GM19395 (cell line): ENCODE results near the gene TWIST2.

Source experiments
- ATAC-seq: cut with Tn5 transposase; IDR thresholded peaks from one replicate; pipeline ENCODE4 v1.9.1; 2021; ENCODE audit warnings: mild to moderate bottlenecking, moderate library complexity; ENCODE audit not compliant: unreplicated experiment

Gene TWIST2

GRCh38 chr2:238949710-238950345, 101.9 kb downstream of the TWIST2 start:
- ATAC-seq = no peak

DNA sequence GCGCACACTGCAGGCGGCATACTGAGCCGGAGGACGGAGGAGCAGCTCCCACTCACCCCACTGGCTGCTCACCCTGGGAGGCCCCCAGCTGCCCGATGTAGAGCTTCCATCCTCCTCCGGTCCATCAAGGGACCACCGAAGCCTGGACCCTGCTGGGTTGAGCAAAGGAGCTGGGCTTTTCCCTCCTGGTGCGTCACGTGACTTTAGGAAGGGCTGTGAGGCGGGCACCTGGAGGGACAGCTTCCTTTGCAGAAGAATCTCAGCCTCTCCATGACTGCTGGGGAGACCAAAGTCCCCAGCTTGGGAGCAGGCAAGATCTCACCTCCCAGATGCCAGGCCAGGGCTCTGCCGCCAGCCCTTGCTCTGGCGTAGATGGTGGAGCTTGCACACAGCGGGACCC, 102.7 kb downstream of the TWIST2 start:
- no peak for ATAC-seq

- no peak for ATAC-seq
Measured at GRCh38 chr2:238952261-238952919, 104.5 kb downstream of the TWIST2 start.

- no peak for ATAC-seq
Measured at GRCh38 chr2:238954841-238955591, 107.1 kb downstream of the TWIST2 start.

GRCh38 chr2:238955648-238956531, 108.0 kb downstream of the TWIST2 start:
- no peak for ATAC-seq

DNA sequence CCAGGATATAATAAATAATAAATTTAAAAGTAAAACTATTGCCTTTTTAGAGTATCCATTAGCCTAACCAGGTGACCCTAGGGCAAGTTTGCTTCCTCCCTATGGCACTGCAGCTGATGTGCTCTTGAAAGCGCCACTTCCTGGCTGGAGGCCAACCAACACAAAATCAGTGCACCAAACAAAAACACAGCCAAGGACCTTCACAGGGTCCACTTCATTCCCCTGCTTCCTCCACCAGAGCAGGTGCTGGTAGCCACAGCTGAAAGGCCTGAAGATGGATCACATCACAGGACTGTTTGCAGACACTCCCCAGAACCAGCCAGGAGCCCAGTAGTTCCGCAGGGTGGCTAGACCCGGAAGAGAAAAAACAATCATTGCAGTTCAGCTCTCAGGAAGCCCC, 108.8 kb downstream of the TWIST2 start:
- ATAC-seq = no peak
